ENCODE results near the gene MCRIP2.

MCRIP2 gene

DNA sequence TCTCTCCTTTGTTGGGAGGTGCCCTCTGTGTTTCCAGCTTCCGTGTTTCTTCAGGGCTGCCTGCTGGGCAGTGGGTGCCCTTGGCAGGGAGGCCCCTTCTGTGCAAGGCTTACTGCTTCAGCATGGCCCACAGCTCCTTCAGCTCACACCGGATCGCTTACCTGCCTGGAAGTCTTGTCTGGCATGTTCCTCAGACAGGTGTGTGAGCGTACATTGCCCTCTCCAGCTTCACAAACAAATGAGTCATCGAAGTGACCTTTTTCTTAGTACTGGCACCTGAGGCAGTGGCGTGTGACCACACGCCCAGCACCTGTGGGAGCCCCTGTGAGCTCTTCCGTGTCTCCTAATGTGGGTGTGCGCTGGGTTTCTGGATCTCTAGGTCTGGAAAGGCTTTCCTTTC, 48.2 kb upstream of the MCRIP2 start:
- TF ChIP-seq RAD21 (IDR thresholded peaks at IDR 0.05; ENCODE audit: low read depth): peak; percentile 18; the same call in 1 of the 2 replicates
- TF ChIP-seq EP300 (IDR thresholded peaks at IDR 0.05; ENCODE audit: borderline replicate concordance): peak; percentile 74
- TF ChIP-seq, protein P1, sequence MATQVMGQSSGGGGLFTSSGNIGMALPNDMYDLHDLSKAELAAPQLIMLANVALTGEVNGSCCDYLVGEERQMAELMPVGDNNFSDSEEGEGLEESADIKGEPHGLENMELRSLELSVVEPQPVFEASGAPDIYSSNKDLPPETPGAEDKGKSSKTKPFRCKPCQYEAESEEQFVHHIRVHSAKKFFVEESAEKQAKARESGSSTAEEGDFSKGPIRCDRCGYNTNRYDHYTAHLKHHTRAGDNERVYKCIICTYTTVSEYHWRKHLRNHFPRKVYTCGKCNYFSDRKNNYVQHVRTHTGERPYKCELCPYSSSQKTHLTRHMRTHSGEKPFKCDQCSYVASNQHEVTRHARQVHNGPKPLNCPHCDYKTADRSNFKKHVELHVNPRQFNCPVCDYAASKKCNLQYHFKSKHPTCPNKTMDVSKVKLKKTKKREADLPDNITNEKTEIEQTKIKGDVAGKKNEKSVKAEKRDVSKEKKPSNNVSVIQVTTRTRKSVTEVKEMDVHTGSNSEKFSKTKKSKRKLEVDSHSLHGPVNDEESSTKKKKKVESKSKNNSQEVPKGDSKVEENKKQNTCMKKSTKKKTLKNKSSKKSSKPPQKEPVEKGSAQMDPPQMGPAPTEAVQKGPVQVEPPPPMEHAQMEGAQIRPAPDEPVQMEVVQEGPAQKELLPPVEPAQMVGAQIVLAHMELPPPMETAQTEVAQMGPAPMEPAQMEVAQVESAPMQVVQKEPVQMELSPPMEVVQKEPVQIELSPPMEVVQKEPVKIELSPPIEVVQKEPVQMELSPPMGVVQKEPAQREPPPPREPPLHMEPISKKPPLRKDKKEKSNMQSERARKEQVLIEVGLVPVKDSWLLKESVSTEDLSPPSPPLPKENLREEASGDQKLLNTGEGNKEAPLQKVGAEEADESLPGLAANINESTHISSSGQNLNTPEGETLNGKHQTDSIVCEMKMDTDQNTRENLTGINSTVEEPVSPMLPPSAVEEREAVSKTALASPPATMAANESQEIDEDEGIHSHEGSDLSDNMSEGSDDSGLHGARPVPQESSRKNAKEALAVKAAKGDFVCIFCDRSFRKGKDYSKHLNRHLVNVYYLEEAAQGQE (IDR thresholded peaks at IDR 0.05; ENCODE audit: low read depth): no peak
- TF ChIP-seq CREB1 (IDR thresholded peaks at IDR 0.05; ENCODE audit: low read depth): no peak
- TF ChIP-seq, protein P2, sequence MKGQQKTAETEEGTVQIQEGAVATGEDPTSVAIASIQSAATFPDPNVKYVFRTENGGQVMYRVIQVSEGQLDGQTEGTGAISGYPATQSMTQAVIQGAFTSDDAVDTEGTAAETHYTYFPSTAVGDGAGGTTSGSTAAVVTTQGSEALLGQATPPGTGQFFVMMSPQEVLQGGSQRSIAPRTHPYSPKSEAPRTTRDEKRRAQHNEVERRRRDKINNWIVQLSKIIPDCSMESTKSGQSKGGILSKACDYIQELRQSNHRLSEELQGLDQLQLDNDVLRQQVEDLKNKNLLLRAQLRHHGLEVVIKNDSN (IDR thresholded peaks at IDR 0.05): no peak
- TF ChIP-seq NFIC (IDR thresholded peaks at IDR 0.05): no peak
- TF ChIP-seq TCF12 (IDR thresholded peaks at IDR 0.05; ENCODE audit: low read depth): peak; percentile 90
- peak; percentile 58 for TF ChIP-seq TEAD4 (IDR thresholded peaks at IDR 0.05)
- TF ChIP-seq FOXM1 (IDR thresholded peaks at IDR 0.05; ENCODE audit: borderline replicate concordance, low read depth): no peak
- TF ChIP-seq YY1 (IDR thresholded peaks at IDR 0.05; ENCODE audit: low read depth): 0 out of 2 replicates have a peak, but pooled peaks have one; percentile 12
- TF ChIP-seq, protein P3, sequence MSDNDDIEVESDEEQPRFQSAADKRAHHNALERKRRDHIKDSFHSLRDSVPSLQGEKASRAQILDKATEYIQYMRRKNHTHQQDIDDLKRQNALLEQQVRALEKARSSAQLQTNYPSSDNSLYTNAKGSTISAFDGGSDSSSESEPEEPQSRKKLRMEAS (IDR thresholded peaks at IDR 0.05): peak; percentile 69

DNA sequence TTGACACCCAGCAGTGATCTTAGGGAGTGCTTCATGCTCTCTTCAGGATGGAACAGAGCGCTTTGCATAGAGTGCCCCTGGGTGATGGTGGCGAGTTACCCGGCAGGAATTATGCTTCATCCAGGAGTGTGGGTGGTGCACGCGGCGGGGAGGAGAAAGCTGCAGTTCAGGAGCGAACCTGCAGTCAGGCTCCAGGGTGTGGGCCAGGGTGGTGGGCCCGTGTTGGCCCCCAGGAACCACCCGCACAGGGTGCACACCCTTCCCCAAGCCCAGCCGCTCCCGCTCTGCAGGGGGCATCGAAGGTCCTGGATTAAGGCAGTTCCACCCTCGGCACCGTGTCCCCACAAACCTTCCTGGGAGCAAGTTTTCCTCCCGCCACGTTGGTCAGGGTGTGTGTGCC, 47.8 kb upstream of the MCRIP2 start:
- TF ChIP-seq EGR1 (IDR thresholded peaks at IDR 0.05) (no peak), TCF12 (IDR thresholded peaks at IDR 0.05; ENCODE audit: low read depth) (no peak), CEBPB (IDR thresholded peaks at IDR 0.05) (no peak), ZBTB7A (IDR thresholded peaks at IDR 0.05; ENCODE audit: low read depth) (no peak), NFIC (IDR thresholded peaks at IDR 0.05) (no peak), RAD21 (IDR thresholded peaks at IDR 0.05; ENCODE audit: low read depth) (no peak), YY1 (IDR thresholded peaks at IDR 0.05; ENCODE audit: low read depth) (no peak), TAF1 (IDR thresholded peaks at IDR 0.05; ENCODE audit: low read depth) (no peak), CREB1 (IDR thresholded peaks at IDR 0.05; ENCODE audit: low read depth) (no peak), EP300 (IDR thresholded peaks at IDR 0.05; ENCODE audit: borderline replicate concordance) (no peak), FOXM1 (IDR thresholded peaks at IDR 0.05; ENCODE audit: borderline replicate concordance, low read depth) (no peak), TEAD4 (IDR thresholded peaks at IDR 0.05) (no peak)
- TF ChIP-seq, protein P1 (IDR thresholded peaks at IDR 0.05; ENCODE audit: low read depth): no peak
- TF ChIP-seq, protein P3 (IDR thresholded peaks at IDR 0.05): no peak; the same call in 1 of the 2 replicates
- TF ChIP-seq, protein P2 (IDR thresholded peaks at IDR 0.05): no peak

DNA sequence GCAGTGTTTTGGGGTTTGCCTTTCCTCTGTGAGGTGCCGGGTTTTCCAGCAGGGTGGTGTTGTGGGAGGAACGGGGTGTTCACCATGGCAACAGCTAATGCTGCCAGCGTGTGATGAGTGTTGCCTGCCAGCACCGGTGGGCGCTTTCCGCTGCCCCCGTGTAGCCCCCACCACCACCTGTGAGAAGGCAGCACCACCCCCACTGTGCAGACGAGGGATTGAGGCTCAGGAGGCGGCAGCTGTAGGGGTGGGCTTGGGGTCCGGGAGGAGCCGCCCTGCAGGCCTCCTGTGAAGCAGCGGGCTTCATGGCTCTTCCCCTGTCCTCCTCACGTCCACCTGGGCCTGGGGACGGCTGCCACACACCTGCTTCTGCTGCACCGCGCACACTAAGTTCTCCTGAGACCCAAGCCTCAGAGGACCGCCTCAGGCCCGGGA, 46.5 kb upstream of the MCRIP2 start:
- TF ChIP-seq CEBPB (IDR thresholded peaks at IDR 0.05): no peak

DNA sequence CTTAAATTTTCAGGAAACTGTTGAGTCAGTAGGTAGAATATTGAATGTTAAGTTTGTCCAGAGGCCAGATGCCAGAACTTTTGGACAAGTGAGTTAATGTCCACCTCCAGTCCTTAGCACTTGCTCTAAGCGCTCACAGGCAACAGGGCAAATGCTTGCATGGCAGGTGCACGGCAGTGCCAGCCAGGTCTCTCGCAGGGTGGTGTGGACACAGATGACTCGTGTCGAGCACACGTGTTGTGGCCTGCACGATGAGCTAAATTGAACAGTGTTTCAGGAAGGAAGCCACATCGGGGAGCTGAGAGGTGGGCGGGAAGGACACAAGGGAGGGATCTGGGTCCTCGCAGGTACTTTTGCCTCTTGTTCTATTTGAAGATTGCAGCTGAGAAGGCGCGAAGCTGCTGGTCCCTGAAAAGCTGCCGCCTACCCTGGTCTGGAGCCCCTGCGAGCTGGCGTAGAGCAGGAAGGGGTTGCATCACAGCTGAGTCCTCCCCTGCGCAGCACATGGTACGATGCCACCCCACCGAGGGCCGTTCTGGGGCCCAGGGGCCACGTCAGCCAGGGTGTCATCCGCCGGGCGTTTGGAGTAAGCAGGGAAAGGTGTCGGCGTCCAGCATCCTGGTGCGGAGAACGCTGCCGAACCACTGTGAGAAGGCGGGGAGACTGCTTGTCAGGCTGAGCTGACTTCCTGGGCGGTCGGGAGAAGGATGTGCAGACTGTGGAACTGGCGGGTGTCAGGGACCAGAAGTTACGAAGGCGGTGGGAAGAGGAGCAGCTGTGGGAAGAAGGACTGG, 45.5 kb upstream of the MCRIP2 start:
- no peak for TF ChIP-seq EP300 (IDR thresholded peaks at IDR 0.05; ENCODE audit: borderline replicate concordance)
- no peak for TF ChIP-seq ZBTB7A (IDR thresholded peaks at IDR 0.05; ENCODE audit: low read depth)
- no peak for TF ChIP-seq CEBPB (IDR thresholded peaks at IDR 0.05)
- TF ChIP-seq TCF12 (IDR thresholded peaks at IDR 0.05; ENCODE audit: low read depth): no peak
- TF ChIP-seq, protein P3 (IDR thresholded peaks at IDR 0.05): no peak
- no peak for TF ChIP-seq YY1 (IDR thresholded peaks at IDR 0.05; ENCODE audit: low read depth)
- no peak for TF ChIP-seq NFIC (IDR thresholded peaks at IDR 0.05)
- TF ChIP-seq TEAD4 (IDR thresholded peaks at IDR 0.05): no peak
- TF ChIP-seq FOXM1 (IDR thresholded peaks at IDR 0.05; ENCODE audit: borderline replicate concordance, low read depth): no peak
- TF ChIP-seq TAF1 (IDR thresholded peaks at IDR 0.05; ENCODE audit: low read depth): no peak
- no peak for TF ChIP-seq RAD21 (IDR thresholded peaks at IDR 0.05; ENCODE audit: low read depth)
- TF ChIP-seq, protein P1 (IDR thresholded peaks at IDR 0.05; ENCODE audit: low read depth): no peak
- TF ChIP-seq, protein P2 (IDR thresholded peaks at IDR 0.05): no peak
- TF ChIP-seq EGR1 (IDR thresholded peaks at IDR 0.05): no peak
- no peak for TF ChIP-seq CREB1 (IDR thresholded peaks at IDR 0.05; ENCODE audit: low read depth)

Data from Ishikawa (cell line).